Measurements from ENCODE around the gene THBS1. TPM values are rescaled to one million over a fixed set of nuclear protein-coding genes. Genes with fewer than 3 reads are reported as not detected.

THBS1 gene
- total RNA-seq, 2 donors from 2014 or later: 0.99 to 1.3 TPM

GRCh38 chr15:39580117-39580484 lies 778 bp upstream of the THBS1 start:
- ATAC-seq (replicated peaks in 1 of 2) (peak; percentile 91 to 92), DNase-seq (peak; percentile 90 to 95)
- no peaks in the 10 kb centered on the region for H3K9me3 Mint-ChIP-seq
- peak overlapping the region; percentile 32 to 85 for H3K4me3 Mint-ChIP-seq
- H3K36me3 Mint-ChIP-seq (ENCODE audit: insufficient read depth in 2 of 2): no peaks in the 10 kb centered on the region
- peaks cover 83% of the 10 kb centered on the region for H3K27me3 Mint-ChIP-seq (ENCODE audit: low read depth)
- H3K27ac Mint-ChIP-seq: no peak overlapping the region
- H3K4me1 Mint-ChIP-seq (ENCODE audit: low read depth): peaks cover 21% of the 10 kb centered on the region

- peaks cover 21% of the 10 kb centered on the region for H3K4me1 Mint-ChIP-seq (ENCODE audit: low read depth)
- no peak overlapping the region for H3K27ac Mint-ChIP-seq
- peak; percentile 6 to 10 for ATAC-seq (replicated peaks in 1 of 2)
- peaks cover 80% of the 10 kb centered on the region for H3K27me3 Mint-ChIP-seq (ENCODE audit: low read depth)
- peak overlapping the region; percentile 32 to 85 for H3K4me3 Mint-ChIP-seq
- H3K36me3 Mint-ChIP-seq (ENCODE audit: insufficient read depth in 2 of 2): no peaks in the 10 kb centered on the region
- H3K9me3 Mint-ChIP-seq: no peaks in the 10 kb centered on the region
- DNase-seq: peak in 1 of 2 donors; percentile 23
Observed at GRCh38 chr15:39581242-39581792, 438 bp downstream of the THBS1 start.

GRCh38 chr15:39581793-39582285 lies 960 bp downstream of the THBS1 start:
- Mint-ChIP-seq H3K9me3 (no peaks in the 10 kb centered on the region), H3K4me1 (ENCODE audit: low read depth) (peaks cover 21% of the 10 kb centered on the region), H3K27ac (no peak overlapping the region), H3K36me3 (ENCODE audit: insufficient read depth in 2 of 2) (no peaks in the 10 kb centered on the region), H3K27me3 (ENCODE audit: low read depth) (peaks cover 74% of the 10 kb centered on the region), H3K4me3 (peak overlapping the region; percentile 32 to 85)
- DNase-seq (peak; percentile 14 to 16), ATAC-seq (replicated peaks in 1 of 2) (no peak)

GRCh38 chr15:39582286-39582976 lies 1.6 kb downstream of the THBS1 start:
- DNase-seq: no peak
- no peak for ATAC-seq (replicated peaks in 1 of 2)
- H3K27ac Mint-ChIP-seq: no peak overlapping the region
- H3K4me1 Mint-ChIP-seq (ENCODE audit: low read depth): peaks cover 21% of the 10 kb centered on the region
- peak overlapping the region in 1 of 2 donors; percentile 85 for H3K4me3 Mint-ChIP-seq
- H3K27me3 Mint-ChIP-seq (ENCODE audit: low read depth): peaks cover 70% of the 10 kb centered on the region
- H3K9me3 Mint-ChIP-seq: no peaks in the 10 kb centered on the region
- H3K36me3 Mint-ChIP-seq (ENCODE audit: insufficient read depth in 2 of 2): no peaks in the 10 kb centered on the region

GRCh38 chr15:39582977-39583595 lies 2.2 kb downstream of the THBS1 start:
- Mint-ChIP-seq H3K4me1 (ENCODE audit: low read depth) (peaks cover 21% of the 10 kb centered on the region), H3K27ac (no peak overlapping the region), H3K4me3 (no peak overlapping the region), H3K9me3 (no peaks in the 10 kb centered on the region), H3K36me3 (ENCODE audit: insufficient read depth in 2 of 2) (no peaks in the 10 kb centered on the region), H3K27me3 (ENCODE audit: low read depth) (peaks cover 66% of the 10 kb centered on the region)
- no peak for DNase-seq
- no peak for ATAC-seq (replicated peaks in 1 of 2)

- H3K36me3 Mint-ChIP-seq (ENCODE audit: insufficient read depth in 2 of 2): no peaks in the 10 kb centered on the region
- peak; percentile 45 to 48 for DNase-seq
Observed at GRCh38 chr15:39583596-39584265, 2.9 kb downstream of the THBS1 start.

GRCh38 chr15:39584266-39584659 lies 3.4 kb downstream of the THBS1 start:
- no peak for DNase-seq
- Mint-ChIP-seq H3K27ac (no peak overlapping the region), H3K27me3 (ENCODE audit: low read depth) (peaks cover 54% of the 10 kb centered on the region), H3K9me3 (no peaks in the 10 kb centered on the region), H3K4me1 (ENCODE audit: low read depth) (peaks cover 16% of the 10 kb centered on the region), H3K4me3 (no peak overlapping the region), H3K36me3 (ENCODE audit: insufficient read depth in 2 of 2) (no peaks in the 10 kb centered on the region)
- no peak for ATAC-seq (replicated peaks in 1 of 2)

More at GRCh38 chr15:39583596-39584265, 2.9 kb downstream of the THBS1 start:
- H3K9me3 Mint-ChIP-seq: no peaks in the 10 kb centered on the region
- no peak for ATAC-seq (replicated peaks in 1 of 2)
- H3K27ac Mint-ChIP-seq: no peak overlapping the region
- H3K27me3 Mint-ChIP-seq (ENCODE audit: low read depth): peaks cover 59% of the 10 kb centered on the region
- H3K4me1 Mint-ChIP-seq (ENCODE audit: low read depth): peaks cover 21% of the 10 kb centered on the region
- H3K4me3 Mint-ChIP-seq: no peak overlapping the region

- Mint-ChIP-seq H3K36me3 (ENCODE audit: insufficient read depth in 2 of 2) (no peaks in the 10 kb centered on the region), H3K4me3 (no peak overlapping the region), H3K27ac (no peak overlapping the region), H3K27me3 (ENCODE audit: low read depth) (peaks cover 48% of the 10 kb centered on the region), H3K4me1 (ENCODE audit: low read depth) (peaks cover 12% of the 10 kb centered on the region), H3K9me3 (no peaks in the 10 kb centered on the region)
- DNase-seq (no peak), ATAC-seq (replicated peaks in 1 of 2) (no peak)
Observed at GRCh38 chr15:39584662-39585388, 3.9 kb downstream of the THBS1 start.

GRCh38 chr15:39585389-39585841 lies 4.5 kb downstream of the THBS1 start:
- H3K4me1 Mint-ChIP-seq (ENCODE audit: low read depth): peaks cover 9% of the 10 kb centered on the region
- DNase-seq (no peak), ATAC-seq (replicated peaks in 1 of 2) (no peak)
- no peaks in the 10 kb centered on the region for H3K9me3 Mint-ChIP-seq
- no peaks in the 10 kb centered on the region for H3K36me3 Mint-ChIP-seq (ENCODE audit: insufficient read depth in 2 of 2)
- H3K27ac Mint-ChIP-seq: no peak overlapping the region
- peaks cover 47% of the 10 kb centered on the region for H3K27me3 Mint-ChIP-seq (ENCODE audit: low read depth)
- no peak overlapping the region for H3K4me3 Mint-ChIP-seq

GRCh38 chr15:39585871-39586301 lies 5.0 kb downstream of the THBS1 start:
- Mint-ChIP-seq H3K27ac (no peak overlapping the region), H3K9me3 (no peaks in the 10 kb centered on the region), H3K4me3 (no peak overlapping the region), H3K27me3 (ENCODE audit: low read depth) (peaks cover 49% of the 10 kb centered on the region), H3K4me1 (ENCODE audit: low read depth) (peaks cover 9% of the 10 kb centered on the region), H3K36me3 (ENCODE audit: insufficient read depth in 2 of 2) (no peaks in the 10 kb centered on the region)
- DNase-seq: no peak
- no peak for ATAC-seq (replicated peaks in 1 of 2)

GRCh38 chr15:39586387-39587095 lies 5.7 kb downstream of the THBS1 start:
- Mint-ChIP-seq H3K4me3 (no peak overlapping the region), H3K27me3 (ENCODE audit: low read depth) (peaks cover 49% of the 10 kb centered on the region), H3K36me3 (ENCODE audit: insufficient read depth in 2 of 2) (no peaks in the 10 kb centered on the region), H3K4me1 (ENCODE audit: low read depth) (peaks cover 3% of the 10 kb centered on the region), H3K27ac (no peak overlapping the region), H3K9me3 (no peaks in the 10 kb centered on the region)
- DNase-seq: no peak
- no peak for ATAC-seq (replicated peaks in 1 of 2)

- H3K36me3 Mint-ChIP-seq (ENCODE audit: insufficient read depth in 2 of 2): no peaks in the 10 kb centered on the region
- DNase-seq: no peak
- no peak for ATAC-seq (replicated peaks in 1 of 2)
- no peaks in the 10 kb centered on the region for H3K9me3 Mint-ChIP-seq
- H3K4me3 Mint-ChIP-seq: no peak overlapping the region
- H3K27me3 Mint-ChIP-seq (ENCODE audit: low read depth): peaks cover 42% of the 10 kb centered on the region
- no peaks in the 10 kb centered on the region for H3K4me1 Mint-ChIP-seq (ENCODE audit: low read depth)
- H3K27ac Mint-ChIP-seq: no peak overlapping the region
Observed at GRCh38 chr15:39587096-39587721, 6.3 kb downstream of the THBS1 start.

Data from activated T-cell treated with anti-CD3 and anti-CD28 coated beads, Interleukin-2, amount 50 U/mL, for 72 hours (primary cell).